Frontal cortex (tissue), 4 donors: ENCODE data around the gene SLC39A8. TPM values are rescaled to one million over a fixed set of nuclear protein-coding genes. Genes with fewer than 3 reads are reported as not detected.
A peak's percentile ranks its signal among the peaks of the same experiment; 100 is the strongest.
"Not testable (repeated sequence)": the region's sequence is repeated elsewhere in the genome, so short reads cannot be mapped to it uniquely, and the experiment has no call there.

Experiments
- DNase-seq, 2 donors: peaks; one replicate each; pipeline ENCODE4 v3.0.0; 2012; ENCODE audit warnings: low spot score in 2 of 2
- FAIRE-seq: peaks from 2 replicates; lab custom pipeline; 2012; peaks lifted over from hg19 to GRCh38; lab: Jason Lieb, UNC
- small RNA-seq: library from RNA; depleted of rRNA; stranded (forward); fragments of <200 nt; gene quantifications from one replicate; pipeline ENCODE3, GENCODE V24; 2014
- total RNA-seq: library from RNA; depleted of rRNA; stranded (reverse); fragments of >200 nt; gene quantifications from one replicate; pipeline ENCODE4 v1.2.3, GENCODE V29; 2014
- donor health status: control.
- donor health status: control.
- donor health status: control.

Gene SLC39A8
- total RNA-seq, 1 donor from 2014 or later, result 6.5 TPM

DNA sequence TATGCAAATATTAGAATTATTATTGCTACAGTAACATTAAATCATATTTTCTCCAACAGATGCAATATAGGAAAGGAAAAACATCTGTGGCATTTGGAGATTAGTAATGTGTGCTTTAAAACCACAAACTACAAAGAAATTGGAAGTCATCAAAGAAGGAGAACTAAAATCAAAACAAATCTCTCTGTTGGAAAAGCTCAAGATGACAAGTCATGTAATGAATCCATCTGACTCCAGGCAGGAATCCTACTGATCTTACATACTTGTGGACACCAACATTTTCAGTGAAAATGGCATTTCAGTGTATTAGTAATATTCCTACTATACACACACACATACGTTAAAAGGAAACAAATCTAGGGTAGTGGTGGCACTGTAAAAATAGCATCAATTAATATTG is 98.2 kb downstream of the SLC39A8 start:
- DNase-seq (no peak), FAIRE-seq (no peak)

DNA sequence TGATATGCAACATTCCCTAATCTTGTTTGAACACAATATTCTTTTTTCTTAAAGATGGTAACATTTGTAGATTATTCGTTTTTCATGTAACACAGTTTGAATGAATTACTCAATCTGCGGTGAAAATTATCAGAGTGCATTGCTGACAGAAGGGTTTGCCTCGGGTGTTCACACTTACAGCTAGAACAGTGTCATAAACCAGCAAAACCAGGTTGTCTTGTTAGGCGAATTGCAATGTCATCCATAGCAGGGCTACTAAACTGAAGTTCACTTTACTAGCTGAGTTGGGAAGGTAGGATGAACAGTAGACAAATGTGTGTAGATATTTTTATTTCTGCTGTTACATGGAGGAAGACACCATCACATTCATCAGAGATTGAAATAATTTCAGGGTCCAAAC is 98.9 kb downstream of the SLC39A8 start:
- FAIRE-seq (no peak), DNase-seq (no peak)

- DNase-seq (no peak), FAIRE-seq (no peak)
Measured at GRCh38 chr4:102244878-102245535, 100.3 kb downstream of the SLC39A8 start.

DNA sequence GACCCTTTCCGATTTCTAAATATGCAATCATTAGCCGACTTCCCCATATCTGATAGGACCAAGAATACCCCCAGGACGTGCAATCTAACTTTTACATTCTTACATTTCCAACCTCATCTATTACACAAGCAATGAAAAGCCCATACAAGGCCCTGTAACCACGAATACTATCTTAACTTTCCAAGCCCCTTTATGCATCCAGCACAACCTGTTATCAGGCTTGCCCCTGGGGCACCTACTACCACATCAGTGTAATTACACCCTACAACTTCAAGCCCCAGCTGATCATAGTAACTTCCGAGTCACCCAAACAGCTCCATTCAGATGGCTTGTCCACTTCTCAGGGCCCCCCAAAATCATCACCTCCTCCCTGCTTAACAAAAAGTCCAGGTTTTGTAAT is 102.0 kb downstream of the SLC39A8 start:
- not testable (repeated sequence) for FAIRE-seq, DNase-seq

DNA sequence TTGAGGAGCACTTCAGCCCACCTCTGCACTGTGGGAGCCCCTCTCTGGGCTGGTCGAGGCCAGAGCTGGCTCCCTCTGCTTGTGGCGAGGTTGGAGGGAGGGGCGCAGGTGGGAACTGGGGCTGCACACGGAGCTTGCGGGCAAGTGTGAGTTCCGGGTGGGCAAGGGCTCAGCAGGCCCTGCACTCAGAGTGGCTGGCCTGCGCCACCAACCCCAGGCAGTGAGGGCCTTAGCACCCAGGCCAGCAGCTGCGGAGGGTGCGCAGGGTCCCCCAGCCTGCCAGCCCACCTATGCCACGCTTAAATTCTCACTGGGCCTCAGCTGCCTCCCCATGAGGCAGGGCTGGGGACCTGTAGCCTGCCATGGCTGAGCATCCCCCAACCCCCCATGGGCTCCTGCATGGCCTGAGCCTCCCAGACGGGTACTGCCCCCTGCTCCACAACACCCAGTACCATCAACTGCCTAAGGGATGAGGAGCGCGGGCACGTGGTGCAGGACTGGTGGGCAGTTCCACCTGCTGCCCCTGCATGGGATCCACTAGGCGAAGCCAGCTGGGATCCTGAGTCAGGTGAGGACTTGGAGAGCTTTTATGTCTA is 110.9 kb downstream of the SLC39A8 start:
- no peak for DNase-seq
- FAIRE-seq, result no peak

- no peak for FAIRE-seq
- DNase-seq, result no peak
Measured at GRCh38 chr4:102230194-102230593, 115.1 kb downstream of the SLC39A8 start.

DNA sequence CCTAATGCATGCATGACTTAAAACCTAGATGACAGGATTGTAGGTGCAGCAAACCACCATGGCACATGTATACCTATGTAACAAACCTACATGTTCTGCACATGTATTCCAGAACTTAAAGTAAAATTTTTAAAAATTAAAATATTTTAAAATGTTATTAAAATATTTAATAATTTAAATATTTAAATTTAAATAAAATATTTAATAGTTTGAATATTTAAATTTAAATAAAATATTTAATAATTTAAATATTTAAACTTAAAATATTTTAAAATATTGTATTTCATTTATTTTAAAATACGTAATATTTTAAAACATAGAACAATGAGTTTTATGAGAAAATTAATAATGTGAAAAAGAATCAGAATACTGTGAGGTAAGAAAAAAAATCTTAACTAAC is 117.9 kb downstream of the SLC39A8 start:
- peak; percentile 99 for FAIRE-seq
- no peak for DNase-seq

DNA sequence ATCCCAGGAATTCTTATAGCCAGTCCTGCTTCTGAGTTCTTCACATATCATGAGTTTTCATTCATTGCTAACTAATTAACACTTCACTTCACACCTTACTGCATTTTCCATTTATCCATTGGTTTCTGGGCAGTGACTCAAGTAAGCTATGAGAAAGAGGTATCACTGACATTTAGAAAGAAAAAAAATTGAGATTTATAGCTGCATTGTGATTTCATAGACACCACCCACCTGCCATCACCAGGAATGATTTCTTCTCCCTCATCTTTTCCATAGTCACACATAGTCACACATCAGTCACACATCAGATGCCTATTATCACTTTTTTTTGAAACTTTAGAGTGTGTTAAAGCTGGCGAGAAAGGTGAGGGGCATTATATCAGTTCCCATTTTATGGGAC is 121.8 kb downstream of the SLC39A8 start:
- FAIRE-seq (no peak), DNase-seq (no peak)

DNA sequence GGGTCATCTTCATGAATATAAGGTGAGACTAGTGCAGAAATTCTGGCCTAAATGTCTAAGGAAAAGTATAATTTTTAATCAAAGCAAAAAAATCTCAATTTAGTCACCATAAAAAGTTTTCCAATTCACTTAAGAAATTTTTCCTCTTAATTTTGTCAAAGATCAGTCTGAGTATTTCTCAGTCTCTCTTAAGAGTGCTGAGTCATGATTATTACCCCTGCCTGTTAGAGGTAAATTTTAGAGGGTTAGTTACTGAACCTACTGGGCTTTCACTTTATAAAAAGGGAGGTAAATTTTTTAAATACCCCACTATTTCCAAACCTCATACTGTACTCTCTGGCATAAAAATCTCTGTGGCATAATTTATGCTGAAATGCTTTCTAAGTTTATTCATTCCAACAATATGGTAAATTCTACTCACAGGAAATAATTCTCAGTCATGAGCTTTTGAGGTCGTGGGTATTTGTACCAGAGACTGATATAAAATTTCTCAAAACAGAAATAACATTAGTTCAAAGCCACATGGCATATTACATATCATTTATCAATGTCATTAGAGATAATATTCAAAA is 122.4 kb downstream of the SLC39A8 start:
- FAIRE-seq, result no peak
- no peak for DNase-seq

DNA sequence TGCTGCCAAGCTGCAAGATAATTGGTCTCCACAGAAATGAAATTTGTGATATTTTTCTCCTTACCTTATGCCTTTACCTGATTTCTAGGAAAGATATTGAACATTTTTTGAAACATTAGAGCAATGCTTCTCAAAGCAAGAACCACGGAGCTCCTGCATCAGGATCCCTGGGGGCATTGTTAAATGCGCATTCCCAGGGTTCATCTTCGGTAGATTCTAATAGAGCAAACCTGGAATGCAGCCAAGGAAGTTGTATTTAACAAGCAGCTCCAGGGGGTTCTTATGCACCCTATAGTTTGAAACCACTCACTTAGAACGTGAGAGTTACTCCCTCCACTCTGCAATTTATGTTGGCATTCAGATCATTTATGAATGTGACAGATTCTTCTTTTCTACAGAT is 126.2 kb downstream of the SLC39A8 start:
- DNase-seq (no peak), FAIRE-seq (no peak)

DNA sequence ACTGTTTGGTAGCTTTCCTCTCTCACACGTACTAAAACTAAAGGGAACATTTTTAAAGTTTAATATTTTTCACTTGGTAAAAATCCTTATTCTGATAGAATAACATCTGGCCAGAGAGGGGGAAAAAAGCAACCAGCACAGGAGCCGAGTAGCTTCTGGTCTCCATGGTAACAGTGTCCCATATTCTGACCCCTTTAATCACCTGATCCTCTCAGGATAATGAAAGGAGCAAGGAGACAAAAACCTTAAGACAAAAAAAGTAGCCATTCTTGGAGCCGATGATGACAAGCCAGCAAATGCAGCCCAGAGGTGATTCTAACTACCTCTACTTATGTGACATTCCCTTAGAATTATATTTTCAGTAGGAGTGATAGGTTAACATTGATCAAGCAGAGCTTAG is 126.6 kb downstream of the SLC39A8 start:
- FAIRE-seq (no peak), DNase-seq (no peak)

DNA sequence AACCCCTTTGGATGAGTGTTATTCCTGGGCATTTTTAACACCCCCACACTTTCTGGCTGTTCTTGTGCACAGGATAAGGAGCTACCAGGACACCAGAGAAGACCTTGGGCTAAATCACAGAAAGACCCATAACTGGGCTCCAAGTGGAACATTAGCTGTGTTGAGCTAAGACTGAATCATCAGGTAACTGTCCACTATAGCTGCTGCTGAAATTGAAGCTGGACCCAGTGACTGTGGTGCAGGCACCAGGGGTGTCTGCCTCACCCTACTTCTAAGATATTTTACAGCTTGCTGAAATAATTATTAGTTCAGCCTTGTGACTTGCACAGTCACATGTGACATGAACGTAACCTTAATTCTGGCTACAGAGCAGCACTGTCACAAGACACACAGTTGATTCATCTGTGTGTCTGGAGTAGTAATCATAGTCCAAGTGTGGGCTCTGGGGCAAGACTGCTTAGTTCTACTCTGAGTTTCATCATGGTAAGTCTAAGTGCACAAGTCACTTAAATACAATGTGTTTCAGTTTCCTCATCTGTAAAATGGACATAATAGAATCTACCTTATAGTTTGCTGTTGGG is 127.4 kb downstream of the SLC39A8 start:
- FAIRE-seq (no peak), DNase-seq (no peak)

DNA sequence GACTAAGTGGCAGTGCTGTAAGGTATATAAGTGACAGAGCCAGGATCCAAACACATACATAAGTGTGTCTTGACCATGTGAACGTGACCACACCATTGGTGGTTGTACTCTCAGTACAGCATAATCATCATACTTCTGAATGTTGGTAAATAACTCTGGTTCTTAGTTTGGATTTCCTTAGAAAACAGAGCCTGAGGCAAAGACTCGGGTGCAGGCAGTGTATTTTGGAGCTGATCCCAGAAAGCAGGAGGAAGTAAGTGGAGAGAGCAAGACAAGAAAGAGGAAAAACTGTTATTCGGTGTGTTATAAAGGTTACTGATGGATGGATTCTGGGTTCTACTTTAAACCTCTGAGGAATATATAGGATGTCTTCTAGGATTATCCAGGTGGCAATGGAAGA is 127.9 kb downstream of the SLC39A8 start:
- DNase-seq, result no peak
- no peak for FAIRE-seq

DNA sequence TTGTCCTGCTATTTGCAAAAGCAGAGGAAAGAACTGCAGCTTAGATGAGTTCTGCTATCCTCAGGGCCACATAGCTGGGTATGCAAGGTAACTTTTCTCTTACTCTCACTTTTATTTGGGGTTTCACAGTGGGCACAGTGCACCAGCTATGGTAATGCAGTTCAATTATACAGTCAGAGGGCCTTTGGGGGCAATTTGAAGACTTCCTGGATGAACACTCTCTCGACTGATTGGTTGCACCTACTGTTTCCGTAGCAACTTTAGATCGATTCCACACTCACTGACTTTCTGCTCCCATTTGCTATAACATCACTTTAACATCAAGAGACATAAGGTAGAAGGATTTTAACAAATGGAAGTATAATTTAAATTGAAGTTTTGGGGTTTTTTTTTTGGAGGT is 128.6 kb downstream of the SLC39A8 start:
- no peak for DNase-seq
- FAIRE-seq, result no peak

DNA sequence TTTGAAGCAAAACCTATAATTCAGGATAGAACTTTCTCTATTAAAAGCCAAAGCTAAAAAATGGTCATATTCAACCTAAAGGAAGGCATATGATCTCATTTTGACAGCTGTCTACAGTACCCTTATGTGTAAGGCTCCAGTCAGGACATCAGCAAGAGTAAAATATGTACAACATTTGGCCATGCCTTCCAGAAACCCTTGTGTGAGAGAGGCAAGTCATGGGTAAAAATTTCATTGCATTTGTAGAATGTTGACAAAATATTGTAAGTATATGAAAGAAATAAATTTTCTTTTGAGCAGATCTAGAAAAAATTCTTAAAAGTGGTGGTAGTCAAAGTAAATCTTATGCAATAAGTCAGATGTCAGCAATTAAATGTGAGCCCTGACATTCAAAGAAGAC is 132.3 kb downstream of the SLC39A8 start:
- DNase-seq (no peak), FAIRE-seq (no peak)

Small RNA genes lying within 50 kb of the gene (small RNA-seq; reads per million reads assigned to genes)
- gene RN7SL728P, result not detected

Other genes with a start within 250 kb of the SLC39A8 start
- 6.5 TPM for gene NFKB1, start 155.9 kb upstream of the SLC39A8 start, total RNA-seq